HG03025 (cell line): Measurements from ENCODE around the gene BRD3.

Source experiments
- ATAC-seq: cut with Tn5 transposase; IDR thresholded peaks from one replicate; pipeline ENCODE4 v1.9.1; 2021; ENCODE audit warnings: mild to moderate bottlenecking, moderate library complexity; ENCODE audit not compliant: unreplicated experiment, low FRiP score

The BRD3 gene

DNA sequence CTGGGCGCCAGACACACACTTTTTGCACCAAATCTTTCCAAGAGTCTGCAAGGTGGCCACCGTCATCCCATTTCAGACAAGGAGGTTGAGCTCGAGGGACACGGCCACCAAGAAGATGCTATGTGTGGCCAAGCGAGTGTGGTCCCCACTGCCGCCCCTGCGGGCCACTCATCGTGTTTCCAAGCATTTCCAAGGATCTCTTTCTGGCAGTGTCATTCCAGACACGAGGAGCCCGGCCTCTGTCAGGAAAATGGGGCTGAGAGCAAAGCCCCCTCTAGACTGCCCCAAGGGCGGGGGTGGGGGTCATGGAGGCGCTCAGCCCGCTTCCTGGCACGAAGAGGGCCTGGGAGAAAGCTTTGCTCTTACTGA lies 86.3 kb downstream of the BRD3 start:
- ATAC-seq: no peak

DNA sequence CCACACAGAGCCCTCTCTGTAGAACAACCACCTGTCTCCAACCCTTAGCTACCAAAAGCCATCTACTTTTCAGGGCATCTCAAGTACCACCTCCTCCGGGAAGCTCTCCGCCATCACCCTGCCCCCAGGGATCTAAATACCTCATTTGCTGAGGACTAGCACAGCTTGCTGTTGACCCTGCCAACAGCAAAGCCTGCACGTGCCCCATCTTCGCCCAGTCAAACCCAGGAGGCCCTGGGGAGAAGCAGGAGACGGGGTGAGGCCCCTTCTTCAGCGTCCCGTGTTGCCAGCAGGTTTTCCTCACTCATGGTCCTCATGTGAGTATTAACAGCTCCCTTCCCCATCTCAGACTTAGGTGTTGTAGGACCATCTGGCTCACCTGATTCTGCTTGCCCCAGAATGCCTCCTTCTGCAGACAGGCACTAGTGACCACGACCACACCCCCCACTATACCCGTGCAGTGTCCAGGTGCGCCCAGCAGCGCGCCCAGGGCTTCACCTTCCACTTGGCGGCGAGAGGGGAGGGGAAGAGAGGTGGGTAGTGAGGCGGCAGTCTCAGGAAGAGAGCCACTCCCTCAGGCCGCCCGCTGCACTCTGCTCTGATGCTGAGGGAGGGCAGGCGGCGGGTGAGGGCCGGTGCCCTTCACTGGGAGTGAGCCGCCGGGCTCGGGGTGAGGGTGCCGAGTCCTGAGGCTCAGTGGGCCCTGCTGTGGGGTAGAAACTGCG lies 86.8 kb downstream of the BRD3 start:
- no peak for ATAC-seq
